ENCODE results near the gene CNPY1. TPM values are rescaled to one million over a fixed set of nuclear protein-coding genes. Genes with fewer than 3 reads are reported as not detected.

Gene CNPY1
- total RNA-seq, 1 donor from 2014 or later = not detected

DNA sequence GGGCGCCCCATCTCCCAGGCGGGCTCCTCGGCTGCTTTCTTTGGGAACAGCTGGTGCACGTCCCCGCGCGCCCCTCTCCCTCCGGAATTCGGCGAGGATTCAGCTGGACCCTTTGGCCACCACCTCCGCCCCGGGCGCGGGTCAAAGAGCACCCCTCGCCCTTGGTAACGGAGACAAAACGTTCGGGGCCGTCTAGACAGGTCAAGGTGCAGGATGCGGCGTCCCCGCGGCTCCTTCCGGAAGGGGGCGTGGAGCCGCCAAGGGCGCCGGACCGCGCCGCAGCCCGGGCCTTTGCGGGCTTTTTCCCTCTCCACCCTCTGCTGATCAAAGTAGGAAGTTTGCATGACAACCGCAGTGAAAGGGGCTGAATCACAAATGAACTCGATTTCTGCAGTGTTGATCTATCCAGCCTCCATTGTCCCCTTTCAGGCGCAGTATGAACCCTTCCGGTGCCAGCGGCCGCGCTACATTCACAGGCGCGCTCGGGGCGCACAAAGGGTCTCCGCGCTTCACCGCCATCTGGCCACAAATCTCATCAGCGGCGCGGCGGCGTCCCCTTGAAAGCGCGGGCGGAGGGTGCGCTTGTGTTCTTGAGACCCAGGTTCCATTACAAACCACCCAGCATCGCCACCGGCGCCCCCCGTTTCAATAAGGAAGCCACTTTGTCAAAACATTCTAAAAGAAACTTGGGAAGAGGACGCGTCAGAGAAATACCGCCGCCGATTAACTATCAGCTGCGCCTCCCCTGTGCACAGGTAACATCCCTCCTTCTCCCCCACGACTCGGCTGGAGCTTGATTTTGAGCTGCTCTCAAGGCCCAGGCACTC lies 36.4 kb downstream of the CNPY1 start:
- DNase-seq = no peak
- Mint-ChIP-seq H3K4me1 (peaks cover 13% of the 10 kb centered on the region), H3K27me3 (peaks cover 64% of the 10 kb centered on the region), H3K36me3 (ENCODE audit: low read depth) (no peaks in the 10 kb centered on the region), H3K27ac (peak overlapping the region; percentile 5), H3K4me3 (peak overlapping the region; percentile 55), H3K9me3 (peaks cover 8% of the 10 kb centered on the region)
- ChIA-PET POLR2A (no interaction called here), CTCF (no interaction called here)
- ATAC-seq (ENCODE audit: low read depth) = no peak
- intact Hi-C loops (cut with micrococcal nuclease) = loop anchor here (2.0 to 5.0 kb wide), 4 partner anchors 43 to 297 kb away; no protein-coding TSS in a partner anchor
- TF ChIP-seq CTCF (IDR thresholded peaks at IDR 0.05) = no peak

GRCh38 chr7:155509359-155509724 lies 37.0 kb downstream of the CNPY1 start:
- Mint-ChIP-seq H3K4me3 (peak overlapping the region; percentile 12), H3K27me3 (peaks cover 64% of the 10 kb centered on the region), H3K27ac (no peak overlapping the region), H3K9me3 (peaks cover 8% of the 10 kb centered on the region), H3K36me3 (ENCODE audit: low read depth) (no peaks in the 10 kb centered on the region), H3K4me1 (peaks cover 13% of the 10 kb centered on the region)
- CTCF ChIA-PET = no interaction called here
- POLR2A ChIA-PET = no interaction called here
- ATAC-seq (ENCODE audit: low read depth) (no peak), DNase-seq (no peak)
- TF ChIP-seq CTCF (IDR thresholded peaks at IDR 0.05) = no peak
- intact Hi-C loops (cut with micrococcal nuclease) = loop anchor here (2.0 kb wide), 1 partner anchor 43 kb away; no protein-coding TSS in a partner anchor

DNA sequence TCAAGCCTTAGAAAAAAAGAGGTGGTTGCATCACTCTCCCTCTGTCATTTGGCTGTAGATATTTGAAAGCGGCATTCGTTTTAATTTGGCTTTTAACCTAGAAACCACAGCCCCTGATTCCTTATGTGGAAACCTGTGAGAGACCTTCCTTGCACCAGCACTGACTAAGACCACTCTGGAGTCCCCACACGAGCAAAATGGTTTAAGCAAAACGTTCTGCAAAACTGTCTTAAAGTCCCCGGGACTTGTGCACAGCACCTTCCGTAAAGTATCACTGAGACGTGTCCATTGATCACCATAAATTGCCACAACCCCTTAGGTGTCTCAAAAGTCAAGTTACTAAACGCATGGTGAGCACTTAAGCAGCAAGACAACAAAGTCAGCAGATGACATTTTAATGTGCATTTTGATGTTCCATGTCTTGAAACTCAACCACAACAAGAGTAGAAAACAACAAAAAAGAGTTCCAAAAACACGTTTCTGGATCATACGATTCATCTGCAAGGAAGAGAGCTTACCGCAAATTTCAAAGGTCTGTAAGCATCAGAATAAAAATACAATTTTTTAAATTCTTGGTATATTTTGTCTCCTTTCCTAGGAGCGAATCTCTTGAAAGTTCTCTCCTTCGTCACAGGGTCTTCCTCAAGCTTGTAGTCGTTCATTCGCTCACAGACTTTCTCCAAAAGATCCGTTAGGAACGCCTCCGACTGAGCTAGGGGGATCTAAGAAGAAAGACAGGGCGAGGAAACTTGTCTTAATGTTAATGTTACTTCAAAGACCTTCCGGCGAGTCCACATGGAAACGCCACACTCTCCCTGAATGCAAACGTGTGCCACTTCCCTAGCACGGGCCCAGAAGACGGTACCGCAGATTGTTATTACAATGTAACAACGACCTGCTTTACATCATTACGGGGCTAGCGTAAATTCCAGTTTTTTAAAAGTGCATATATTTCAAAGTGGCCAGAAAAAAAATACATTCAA lies 37.7 kb downstream of the CNPY1 start:
- Mint-ChIP-seq H3K4me3 (peak overlapping the region; percentile 12), H3K36me3 (ENCODE audit: low read depth) (no peaks in the 10 kb centered on the region), H3K9me3 (peaks cover 8% of the 10 kb centered on the region), H3K27me3 (peaks cover 65% of the 10 kb centered on the region), H3K27ac (no peak overlapping the region), H3K4me1 (peaks cover 13% of the 10 kb centered on the region)
- ChIA-PET POLR2A (no interaction called here), CTCF (no interaction called here)
- intact Hi-C loops (cut with micrococcal nuclease) = loop anchor here (2.0 kb wide), 1 partner anchor 42 kb away; no protein-coding TSS in a partner anchor
- ATAC-seq (ENCODE audit: low read depth) (no peak), DNase-seq (no peak)
- TF ChIP-seq CTCF (IDR thresholded peaks at IDR 0.05) = no peak

- CTCF ChIA-PET = no interaction called here
- Mint-ChIP-seq H3K9me3 (peaks cover 8% of the 10 kb centered on the region), H3K27ac (no peak overlapping the region), H3K4me3 (no peak overlapping the region), H3K36me3 (ENCODE audit: low read depth) (no peaks in the 10 kb centered on the region), H3K4me1 (peaks cover 13% of the 10 kb centered on the region), H3K27me3 (peaks cover 70% of the 10 kb centered on the region)
- TF ChIP-seq CTCF (IDR thresholded peaks at IDR 0.05) = no peak
- intact Hi-C loops (cut with micrococcal nuclease) = loop anchor here (1.0 kb wide), 1 partner anchor 26 kb away; no protein-coding TSS in a partner anchor
- POLR2A ChIA-PET = no interaction called here
- ATAC-seq (ENCODE audit: low read depth) (no peak), DNase-seq (no peak)
These were observed 38.8 kb downstream of the CNPY1 start for GRCh38 chr7:155507576-155507975.
